ENCODE data around the gene FAM200B.

FAM200B gene

DNA sequence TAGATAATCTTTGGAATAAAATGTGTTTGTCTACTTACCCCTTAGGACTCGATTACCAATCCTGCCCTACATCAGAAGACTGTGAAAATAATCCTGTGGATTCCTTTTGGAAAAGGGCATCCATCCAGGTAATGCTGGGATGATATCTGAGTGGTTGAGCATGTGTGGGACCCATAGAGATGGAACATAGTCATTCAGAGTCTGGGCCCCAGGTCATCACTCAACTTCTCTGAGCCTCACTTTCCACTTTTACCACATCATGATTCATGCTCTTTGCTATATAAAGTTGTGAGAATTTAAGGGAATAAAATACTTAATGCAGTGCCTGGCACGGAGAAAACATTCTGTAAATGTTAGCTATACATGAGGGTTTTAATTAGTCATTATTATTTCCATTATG, 30.1 kb downstream of the FAM200B start:
- no peaks in the 10 kb centered on the region for H3K27me3 ChIP-seq (ENCODE audit: control insufficient read depth, insufficient read depth, low read length)
- H3K36me3 ChIP-seq (ENCODE audit: control insufficient read depth, insufficient read depth, low read length) = no peaks in the 10 kb centered on the region
- no peak overlapping the region for H3K9ac ChIP-seq (ENCODE audit: low read length)
- H3K27ac ChIP-seq (ENCODE audit: low read depth, low read length) = no peak overlapping the region
- peaks cover 12% of the 10 kb centered on the region for H3K4me1 ChIP-seq (ENCODE audit: control insufficient read depth, insufficient read depth, low read length)
- no peak overlapping the region for H3K4me3 ChIP-seq (ENCODE audit: low read length)

DNA sequence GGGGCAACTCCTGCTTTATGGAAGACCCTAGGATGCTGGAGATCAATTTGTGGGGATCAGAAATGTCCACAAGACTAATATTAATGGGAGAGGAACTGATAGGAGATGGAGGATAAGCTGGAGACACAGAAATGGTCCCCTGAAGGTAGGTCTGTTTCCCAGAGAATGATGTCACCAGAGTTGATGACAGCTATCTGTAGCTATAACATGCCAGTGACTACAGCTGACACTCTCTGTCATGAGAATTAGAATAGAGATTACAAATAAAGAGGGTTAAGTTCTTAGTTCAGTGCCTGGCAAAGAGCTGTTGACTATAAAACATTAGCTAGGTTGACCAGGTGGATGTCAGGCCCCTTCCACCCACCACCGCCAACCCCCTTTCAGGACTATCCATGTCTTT, 30.6 kb downstream of the FAM200B start:
- Histone ChIP-seq H3K4me1 (ENCODE audit: control insufficient read depth, insufficient read depth, low read length) (peaks cover 12% of the 10 kb centered on the region), H3K4me3 (ENCODE audit: low read length) (no peak overlapping the region), H3K36me3 (ENCODE audit: control insufficient read depth, insufficient read depth, low read length) (no peaks in the 10 kb centered on the region), H3K27ac (ENCODE audit: low read depth, low read length) (no peak overlapping the region), H3K9ac (ENCODE audit: low read length) (no peak overlapping the region), H3K27me3 (ENCODE audit: control insufficient read depth, insufficient read depth, low read length) (no peaks in the 10 kb centered on the region)

DNA sequence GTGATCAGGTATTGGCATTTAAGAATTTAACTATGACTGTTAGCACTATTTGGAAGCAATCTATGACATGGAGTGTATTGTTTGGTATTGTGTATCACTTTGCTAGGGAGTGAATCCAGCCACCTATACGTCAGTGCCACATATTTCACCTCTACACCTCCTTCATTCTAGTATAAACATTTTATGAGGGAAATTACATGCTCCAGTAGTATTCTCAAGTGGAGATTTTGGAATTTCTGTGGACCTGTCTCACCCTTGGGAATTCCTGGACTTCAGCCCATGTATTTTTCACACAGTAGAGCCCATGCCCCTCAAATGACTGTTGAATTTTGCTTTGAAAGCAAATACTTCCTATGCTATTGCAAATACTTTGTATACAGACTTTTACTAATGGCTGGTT, 32.5 kb downstream of the FAM200B start:
- no peak overlapping the region for H3K9ac ChIP-seq (ENCODE audit: low read length)
- H3K4me3 ChIP-seq (ENCODE audit: low read length) = no peak overlapping the region
- H3K36me3 ChIP-seq (ENCODE audit: control insufficient read depth, insufficient read depth, low read length) = no peaks in the 10 kb centered on the region
- peaks cover 28% of the 10 kb centered on the region for H3K4me1 ChIP-seq (ENCODE audit: control insufficient read depth, insufficient read depth, low read length)
- H3K27ac ChIP-seq (ENCODE audit: low read depth, low read length) = no peak overlapping the region
- no peaks in the 10 kb centered on the region for H3K27me3 ChIP-seq (ENCODE audit: control insufficient read depth, insufficient read depth, low read length)

DNA sequence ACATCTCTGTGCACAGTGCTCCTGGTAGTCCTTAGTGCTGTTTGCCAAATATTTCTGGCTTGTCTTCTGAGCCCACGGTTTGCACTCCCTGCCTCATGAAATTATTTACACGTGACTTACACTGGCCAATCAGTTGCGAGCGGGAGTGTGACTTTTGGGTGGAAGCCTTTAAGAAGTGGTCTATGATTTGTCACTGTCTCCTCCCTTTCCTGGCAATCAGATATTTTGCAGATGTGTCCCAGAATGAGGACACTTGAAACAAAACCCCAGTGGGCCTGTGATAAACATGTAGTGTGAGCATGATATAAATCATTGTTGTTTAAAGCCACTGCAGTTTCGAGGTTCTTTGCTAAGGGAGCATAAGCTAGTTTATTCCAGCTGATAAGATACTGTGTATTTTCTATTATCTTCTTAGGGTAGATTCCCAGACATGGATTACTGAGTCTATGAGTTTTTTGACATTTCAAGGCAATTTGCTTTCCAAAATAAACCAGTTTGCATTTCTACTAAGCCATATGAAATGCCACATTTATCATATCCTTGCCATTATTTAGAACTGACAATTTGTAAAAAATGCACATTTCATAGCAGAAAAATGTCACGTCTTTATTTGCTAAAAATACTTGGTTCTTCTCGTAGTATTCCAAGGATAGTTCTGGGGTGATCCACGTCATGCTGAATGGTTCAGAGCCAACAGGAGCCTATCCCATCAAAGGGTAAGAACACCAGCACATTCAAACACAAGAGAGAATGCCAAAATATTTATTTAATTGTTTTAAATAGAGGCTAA, 33.2 kb downstream of the FAM200B start:
- H3K4me1 ChIP-seq (ENCODE audit: control insufficient read depth, insufficient read depth, low read length) = peaks cover 28% of the 10 kb centered on the region
- no peaks in the 10 kb centered on the region for H3K36me3 ChIP-seq (ENCODE audit: control insufficient read depth, insufficient read depth, low read length)
- no peak overlapping the region for H3K4me3 ChIP-seq (ENCODE audit: low read length)
- H3K9ac ChIP-seq (ENCODE audit: low read length) = no peak overlapping the region
- H3K27me3 ChIP-seq (ENCODE audit: control insufficient read depth, insufficient read depth, low read length) = no peaks in the 10 kb centered on the region
- no peak overlapping the region for H3K27ac ChIP-seq (ENCODE audit: low read depth, low read length)

DNA sequence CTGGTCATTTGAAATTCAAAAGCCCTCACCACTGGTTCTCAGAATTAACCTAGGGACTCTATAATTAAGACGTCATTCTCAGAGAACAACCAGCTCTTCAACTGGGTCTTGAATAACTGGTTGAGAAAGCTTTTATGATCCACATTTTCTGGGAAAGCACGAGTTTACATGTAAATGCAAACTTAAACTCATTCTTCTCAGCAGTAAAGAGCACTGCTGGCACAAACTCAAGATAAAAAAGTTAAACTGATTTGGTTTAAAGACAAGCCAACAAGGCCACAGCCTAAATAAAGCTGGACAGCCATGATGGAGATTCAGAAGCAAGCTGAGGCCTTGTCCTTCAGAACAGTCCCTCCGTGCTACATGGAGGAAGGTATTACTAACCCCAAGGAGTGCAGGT, 34.5 kb downstream of the FAM200B start:
- Histone ChIP-seq H3K36me3 (ENCODE audit: control insufficient read depth, insufficient read depth, low read length) (no peaks in the 10 kb centered on the region), H3K9ac (ENCODE audit: low read length) (no peak overlapping the region), H3K27ac (ENCODE audit: low read depth, low read length) (no peak overlapping the region), H3K27me3 (ENCODE audit: control insufficient read depth, insufficient read depth, low read length) (no peaks in the 10 kb centered on the region), H3K4me3 (ENCODE audit: low read length) (no peak overlapping the region), H3K4me1 (ENCODE audit: control insufficient read depth, insufficient read depth, low read length) (peaks cover 28% of the 10 kb centered on the region)

DNA sequence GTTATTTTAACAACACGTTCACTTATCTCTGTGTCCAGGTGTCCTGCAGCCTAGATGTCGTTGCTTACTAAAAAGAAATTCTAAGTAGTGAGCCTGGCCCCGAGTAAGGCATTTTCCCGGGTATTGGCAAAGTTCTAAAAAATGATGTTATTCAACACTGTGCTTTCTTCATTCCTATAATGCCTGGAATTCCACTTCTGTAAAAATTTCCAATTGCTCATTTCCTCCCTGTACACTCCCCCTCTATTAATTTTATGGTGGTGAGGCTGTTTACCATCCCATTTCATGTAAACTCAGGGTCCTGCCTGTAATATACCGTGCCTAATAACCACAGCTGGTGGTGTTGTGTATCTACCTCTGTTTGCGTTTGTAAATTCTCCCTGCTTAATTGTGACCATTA, 35.5 kb downstream of the FAM200B start:
- H3K27me3 ChIP-seq (ENCODE audit: control insufficient read depth, insufficient read depth, low read length) = no peaks in the 10 kb centered on the region
- peaks cover 28% of the 10 kb centered on the region for H3K4me1 ChIP-seq (ENCODE audit: control insufficient read depth, insufficient read depth, low read length)
- no peaks in the 10 kb centered on the region for H3K36me3 ChIP-seq (ENCODE audit: control insufficient read depth, insufficient read depth, low read length)
- no peak overlapping the region for H3K4me3 ChIP-seq (ENCODE audit: low read length)
- H3K27ac ChIP-seq (ENCODE audit: low read depth, low read length) = no peak overlapping the region
- no peak overlapping the region for H3K9ac ChIP-seq (ENCODE audit: low read length)

DNA sequence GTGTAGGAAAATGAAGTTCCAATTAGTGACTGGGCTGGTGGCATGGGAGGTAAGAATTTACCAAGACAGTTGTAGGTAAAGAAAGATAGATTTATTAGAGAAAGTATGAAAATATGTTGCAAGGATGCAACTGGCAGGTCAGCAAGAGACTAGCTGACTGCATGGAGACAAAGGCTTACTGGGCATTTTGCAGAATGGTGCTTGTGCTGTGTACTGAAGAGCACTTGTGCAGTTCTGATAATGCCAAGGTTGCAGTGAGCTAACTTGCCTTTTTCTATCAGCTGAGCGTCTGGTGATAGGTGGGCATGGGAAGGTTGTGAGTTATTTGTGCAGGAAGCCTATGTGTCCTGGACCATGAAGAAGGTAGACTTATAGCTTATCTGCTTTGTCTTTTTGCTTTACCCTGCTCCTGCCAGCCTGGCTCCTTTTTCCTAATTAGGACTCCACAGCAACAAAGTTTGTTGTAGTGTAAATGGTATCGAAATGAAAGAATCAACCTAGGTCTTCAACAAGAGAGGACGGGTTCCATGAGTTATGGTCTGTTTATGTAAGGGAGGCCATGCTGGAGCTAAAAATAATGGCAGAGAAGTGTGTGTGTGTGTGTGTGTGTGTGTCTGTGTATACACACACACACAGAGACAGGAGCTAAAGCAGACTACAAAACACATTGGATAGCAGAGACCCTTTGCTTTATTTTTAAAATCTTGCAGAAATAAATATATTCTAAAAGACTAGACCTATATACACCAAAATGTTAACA, 36.2 kb downstream of the FAM200B start:
- H3K27ac ChIP-seq (ENCODE audit: low read depth, low read length) = no peak overlapping the region

DNA sequence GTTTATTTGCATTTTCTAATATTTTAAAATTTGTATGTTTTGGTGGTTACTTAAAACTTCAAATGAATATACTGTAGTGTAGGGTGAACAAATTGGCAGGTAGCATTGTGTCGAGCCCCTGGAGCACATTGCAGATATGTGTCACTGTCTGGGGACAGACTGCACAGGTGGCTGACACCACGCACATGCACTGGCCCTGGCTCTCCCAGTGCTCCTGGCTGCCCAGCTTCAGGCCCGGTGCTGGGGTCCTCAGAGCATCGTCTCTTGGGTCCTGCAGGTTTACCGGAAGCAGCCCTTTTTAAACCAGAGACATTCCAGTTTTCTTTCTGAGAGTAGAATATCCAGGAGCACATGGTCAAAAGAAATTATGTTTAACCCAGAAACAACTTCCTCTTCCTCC, 36.8 kb downstream of the FAM200B start:
- H3K27ac ChIP-seq (ENCODE audit: low read depth, low read length) = peak overlapping the region; percentile 35
- peaks cover 28% of the 10 kb centered on the region for H3K4me1 ChIP-seq (ENCODE audit: control insufficient read depth, insufficient read depth, low read length)
- H3K36me3 ChIP-seq (ENCODE audit: control insufficient read depth, insufficient read depth, low read length) = no peaks in the 10 kb centered on the region
- H3K4me3 ChIP-seq (ENCODE audit: low read length) = no peak overlapping the region
- H3K27me3 ChIP-seq (ENCODE audit: control insufficient read depth, insufficient read depth, low read length) = no peaks in the 10 kb centered on the region
- H3K9ac ChIP-seq (ENCODE audit: low read length) = no peak overlapping the region

More for the DNA sequence above, 36.2 kb downstream of the FAM200B start:
- H3K4me3 ChIP-seq (ENCODE audit: low read length) = peak overlapping the region; percentile 6
- peaks cover 28% of the 10 kb centered on the region for H3K4me1 ChIP-seq (ENCODE audit: control insufficient read depth, insufficient read depth, low read length)
- no peaks in the 10 kb centered on the region for H3K27me3 ChIP-seq (ENCODE audit: control insufficient read depth, insufficient read depth, low read length)
- H3K36me3 ChIP-seq (ENCODE audit: control insufficient read depth, insufficient read depth, low read length) = no peaks in the 10 kb centered on the region
- H3K9ac ChIP-seq (ENCODE audit: low read length) = no peak overlapping the region

DNA sequence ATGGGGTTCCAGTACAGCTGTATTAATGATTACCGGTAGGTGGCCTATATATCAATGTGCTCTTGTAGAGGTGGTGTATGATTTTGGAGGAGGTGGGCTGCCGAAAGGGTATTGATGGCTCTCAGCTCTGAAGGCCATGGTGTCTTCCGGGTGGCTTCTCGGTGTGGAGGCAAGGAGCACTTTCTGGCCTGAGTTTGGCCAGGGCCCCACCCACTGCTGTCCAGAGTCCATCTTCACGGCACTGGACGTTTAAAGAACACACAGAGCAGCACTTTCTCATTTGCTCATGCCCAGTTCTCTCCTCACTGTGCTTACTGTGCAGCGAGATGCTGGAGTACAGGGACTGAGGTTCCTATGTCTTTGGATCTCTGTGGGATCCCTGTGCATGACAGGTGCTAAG, 37.3 kb downstream of the FAM200B start:
- Histone ChIP-seq H3K9ac (ENCODE audit: low read length) (no peak overlapping the region), H3K27me3 (ENCODE audit: control insufficient read depth, insufficient read depth, low read length) (no peaks in the 10 kb centered on the region), H3K4me3 (ENCODE audit: low read length) (no peak overlapping the region), H3K36me3 (ENCODE audit: control insufficient read depth, insufficient read depth, low read length) (no peaks in the 10 kb centered on the region), H3K4me1 (ENCODE audit: control insufficient read depth, insufficient read depth, low read length) (peaks cover 28% of the 10 kb centered on the region), H3K27ac (ENCODE audit: low read depth, low read length) (peak overlapping the region; percentile 35)

DNA sequence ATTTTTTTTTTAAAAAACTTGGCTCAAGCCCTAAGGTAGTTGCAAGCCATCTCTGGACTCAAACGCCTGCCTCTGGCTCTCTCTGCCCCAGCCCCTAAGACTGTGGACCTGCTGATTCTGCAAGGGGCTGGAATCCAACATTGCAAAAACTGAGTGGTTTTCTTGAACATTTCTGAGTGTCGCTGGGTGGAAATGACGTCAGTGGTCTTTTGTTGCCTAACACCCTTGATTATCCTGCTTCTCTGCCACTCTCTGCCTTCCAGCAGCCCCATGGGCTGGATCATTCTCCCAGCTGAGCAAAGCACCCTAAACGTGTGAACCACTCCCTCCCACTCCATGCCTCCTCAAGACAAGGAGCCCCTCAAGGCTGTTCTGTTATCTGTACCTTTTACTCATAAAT, 37.9 kb downstream of the FAM200B start:
- H3K4me3 ChIP-seq (ENCODE audit: low read length) = no peak overlapping the region
- no peak overlapping the region for H3K9ac ChIP-seq (ENCODE audit: low read length)
- H3K27ac ChIP-seq (ENCODE audit: low read depth, low read length) = no peak overlapping the region
- H3K36me3 ChIP-seq (ENCODE audit: control insufficient read depth, insufficient read depth, low read length) = no peaks in the 10 kb centered on the region
- no peaks in the 10 kb centered on the region for H3K27me3 ChIP-seq (ENCODE audit: control insufficient read depth, insufficient read depth, low read length)
- peaks cover 23% of the 10 kb centered on the region for H3K4me1 ChIP-seq (ENCODE audit: control insufficient read depth, insufficient read depth, low read length)

DNA sequence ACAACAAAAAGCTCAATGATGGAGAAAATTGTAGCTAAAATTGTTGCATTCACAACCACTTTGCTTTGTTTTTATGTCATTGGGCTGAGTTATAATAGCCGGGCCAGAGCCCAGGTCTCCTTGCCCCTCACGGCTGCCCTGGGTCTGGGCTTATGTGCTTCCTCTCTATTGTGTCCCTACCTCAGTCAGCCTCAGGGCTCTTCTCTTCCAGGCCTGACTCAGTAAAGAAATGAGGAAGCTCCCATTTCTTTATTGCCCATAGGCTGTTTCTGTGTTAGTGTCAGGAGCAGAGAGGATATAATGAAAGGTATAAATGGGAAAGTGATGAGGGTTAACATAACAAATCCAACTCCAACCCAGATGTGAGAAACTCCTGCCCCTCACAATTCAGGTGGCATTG, 39.2 kb downstream of the FAM200B start:
- peaks cover 25% of the 10 kb centered on the region for H3K4me1 ChIP-seq (ENCODE audit: control insufficient read depth, insufficient read depth, low read length)
- H3K36me3 ChIP-seq (ENCODE audit: control insufficient read depth, insufficient read depth, low read length) = no peaks in the 10 kb centered on the region
- H3K9ac ChIP-seq (ENCODE audit: low read length) = no peak overlapping the region
- H3K27ac ChIP-seq (ENCODE audit: low read depth, low read length) = no peak overlapping the region
- H3K4me3 ChIP-seq (ENCODE audit: low read length) = no peak overlapping the region
- no peaks in the 10 kb centered on the region for H3K27me3 ChIP-seq (ENCODE audit: control insufficient read depth, insufficient read depth, low read length)

DNA sequence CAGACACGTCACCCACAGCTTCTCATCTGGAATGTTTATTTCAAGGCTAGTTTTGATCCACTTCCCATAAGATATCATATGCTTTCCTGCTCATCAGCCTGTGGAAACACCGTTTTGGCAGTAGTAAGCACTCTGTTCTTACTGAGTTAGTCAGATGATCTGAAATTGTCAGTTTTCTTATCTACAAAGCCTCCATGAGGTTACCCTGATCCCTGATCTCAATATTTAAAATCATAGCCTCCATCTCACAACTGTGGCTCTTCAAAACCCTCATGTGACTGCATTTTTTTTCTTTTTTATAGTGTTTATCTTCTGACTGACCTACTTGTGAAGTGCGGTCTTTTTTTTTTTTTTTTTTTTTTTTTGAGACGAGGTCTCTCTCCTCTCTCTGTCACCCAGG, 44.0 kb downstream of the FAM200B start:
- peaks cover 7% of the 10 kb centered on the region for H3K4me1 ChIP-seq (ENCODE audit: control insufficient read depth, insufficient read depth, low read length)
- H3K27me3 ChIP-seq (ENCODE audit: control insufficient read depth, insufficient read depth, low read length) = no peaks in the 10 kb centered on the region
- H3K9ac ChIP-seq (ENCODE audit: low read length) = no peak overlapping the region
- H3K4me3 ChIP-seq (ENCODE audit: low read length) = no peak overlapping the region
- no peak overlapping the region for H3K27ac ChIP-seq (ENCODE audit: low read depth, low read length)
- H3K36me3 ChIP-seq (ENCODE audit: control insufficient read depth, insufficient read depth, low read length) = no peaks in the 10 kb centered on the region
